H1 (cell line): Measurements from ENCODE around the gene CAMSAP1. TPM values are rescaled to one million over a fixed set of nuclear protein-coding genes. Genes with fewer than 3 reads are reported as not detected.

ENCODE experiments used
- CTCF ChIA-PET: fragments of 300-600 bp; sonication (Branson Sonifier 250); formaldehyde crosslinking; loops from one replicate; lab custom pipeline; 2021; ENCODE audit not compliant: partially characterized antibody; lab: Charles Lee
- POLR2A ChIA-PET: fragments of 300-600 bp; sonication (Branson Sonifier 250); formaldehyde crosslinking; loops from one replicate; lab custom pipeline; 2021; ENCODE audit warnings: inconsistent platforms; ENCODE audit not compliant: partially characterized antibody; lab: Charles Lee
- DNase-seq, 2 experiments: peaks; one replicate each; pipeline versions ENCODE4 v3.0.0 to v3.0.0-alpha.2; 2010 to 2022; ENCODE audit warnings: low spot score in 2 of 2, low read depth in 1 of 2, mixed read lengths in 1 of 2
- FAIRE-seq: peaks from 2 replicates; lab custom pipeline; 2011; peaks lifted over from hg19 to GRCh38; lab: Jason Lieb, UNC
- H2AFZ ChIP-seq: 2 replicates; pipeline ENCODE4 v1.8.1; 2012; ENCODE audit warnings: low read length, inconsistent platforms
- H2AK5ac ChIP-seq: 2 replicates; pipeline ENCODE4 v1.6.1; 2013; ENCODE audit warnings: low read depth, low read length
- H2BK120ac ChIP-seq: replicated peaks from 2 replicates; pipeline ENCODE3; 2013; ENCODE audit warnings: low read depth, low read length, inconsistent platforms
- H2BK12ac ChIP-seq: 2 replicates; pipeline ENCODE4 v1.6.1; 2013; ENCODE audit warnings: low read depth, low read length
- H2BK15ac ChIP-seq: 2 replicates; pipeline ENCODE4 v1.6.1; 2013; ENCODE audit warnings: low read length
- H2BK20ac ChIP-seq: 2 replicates; pipeline ENCODE4 v1.6.1; 2013; ENCODE audit warnings: low read length
- H2BK5ac ChIP-seq: 2 replicates; pipeline ENCODE4 v1.6.1; 2013; ENCODE audit warnings: low read depth, low read length
- H3K14ac ChIP-seq: 2 replicates; pipeline ENCODE4 v1.6.1; 2013; ENCODE audit warnings: inconsistent platforms; ENCODE audit not compliant: insufficient read length
- H3K18ac ChIP-seq: 2 replicates; pipeline ENCODE4 v1.6.1; 2013; ENCODE audit warnings: low read length; ENCODE audit errors: extremely low read depth
- H3K23ac ChIP-seq: 2 replicates; pipeline ENCODE4 v1.6.1; 2013; ENCODE audit warnings: inconsistent platforms; ENCODE audit not compliant: insufficient read length
- H3K23me2 ChIP-seq: 2 replicates; pipeline ENCODE4 v1.6.1; 2013; ENCODE audit warnings: low read depth, low read length
- H3K27ac ChIP-seq: 2 replicates; pipeline ENCODE4 v1.6.1; 2011; ENCODE audit warnings: low read depth, low read length, inconsistent platforms
- H3K27me3 ChIP-seq, 4 experiments: replicated peaks in 1 of 4; 1 replicate in 1 of 4; 2 replicates in 3 of 4; pipeline versions ENCODE4 v1.6.1 to v1.8.1; 2011 to 2013; ENCODE audit warnings: low read length in 3 of 4, mild to moderate bottlenecking in 3 of 4, inconsistent platforms in 2 of 4, mixed read lengths in 2 of 4, moderate library complexity in 1 of 4; ENCODE audit not compliant: control insufficient read depth in 3 of 4, insufficient read depth in 3 of 4; ENCODE audit errors: extremely low read depth in 1 of 4
- H3K36me3 ChIP-seq, 4 experiments: 2 replicates each; pipeline versions ENCODE4 v1.6.1 to v1.8.1; 2011 to 2013; ENCODE audit warnings: mild to moderate bottlenecking in 4 of 4, low read length in 3 of 4, moderate library complexity in 2 of 4, control low read depth in 1 of 4, inconsistent platforms in 1 of 4; ENCODE audit not compliant: insufficient read depth in 4 of 4, control insufficient read depth in 2 of 4
- H3K4ac ChIP-seq: replicated peaks from 2 replicates; pipeline ENCODE3; 2013; ENCODE audit warnings: low read length, low read depth, mixed read lengths, inconsistent platforms; ENCODE audit not compliant: insufficient read length
- H3K4me1 ChIP-seq, 4 experiments: replicated peaks in 1 of 4; 1 replicate in 1 of 4; 2 replicates in 3 of 4; pipeline versions ENCODE4 v1.6.1 to v1.8.1; 2011 to 2013; ENCODE audit warnings: low read length in 3 of 4, inconsistent platforms in 2 of 4, mixed read lengths in 1 of 4; ENCODE audit not compliant: insufficient read depth in 4 of 4, control insufficient read depth in 3 of 4
- H3K4me2 ChIP-seq, 2 experiments: 2 replicates each; pipeline versions ENCODE4 v1.6.1 to v1.8.1; 2011 to 2013; ENCODE audit warnings: low read depth in 2 of 2, low read length in 2 of 2, control low read depth in 1 of 2, inconsistent platforms in 1 of 2, mild to moderate bottlenecking in 1 of 2; ENCODE audit not compliant: insufficient read depth in 1 of 2
- H3K4me3 ChIP-seq, 4 experiments: fragments of 200-600, 300-600 bp in 1 of 4; sonication (generic), shearing (Covaris generic), sonication (Bioruptor Twin) in 1 of 4; 2 replicates each; pipeline versions ENCODE4 v1.5.1 to v1.8.1; 2011 to 2016; ENCODE audit warnings: low read length in 4 of 4, low read depth in 3 of 4, control low read depth in 2 of 4, inconsistent platforms in 2 of 4, mild to moderate bottlenecking in 2 of 4, mixed read lengths in 1 of 4, moderate library complexity in 1 of 4; ENCODE audit not compliant: insufficient read depth in 2 of 4; ENCODE audit errors: extremely low read depth in 1 of 4
- H3K56ac ChIP-seq: replicated peaks from 2 replicates; pipeline ENCODE3; 2013; ENCODE audit warnings: low read depth, mild to moderate bottlenecking, mixed read lengths, low read length, inconsistent platforms; ENCODE audit not compliant: insufficient read length
- H3K79me1 ChIP-seq: 2 replicates; pipeline ENCODE4 v1.6.1; 2013; ENCODE audit warnings: low read depth, low read length, control low read depth
- H3K79me2 ChIP-seq, 2 experiments: 2 replicates each; pipeline versions ENCODE4 v1.6.1 to v1.8.1; 2012 to 2013; ENCODE audit warnings: low read length in 2 of 2, mild to moderate bottlenecking in 2 of 2, inconsistent platforms in 1 of 2; ENCODE audit not compliant: insufficient read depth in 2 of 2, control insufficient read depth in 1 of 2
- H3K9ac ChIP-seq, 4 experiments: replicated peaks in 1 of 4; 1 replicate in 1 of 4; 2 replicates in 3 of 4; pipeline versions ENCODE4 v1.6.1 to v1.8.1; 2011 to 2013; ENCODE audit warnings: low read depth in 3 of 4, low read length in 3 of 4, control low read depth in 2 of 4, mild to moderate bottlenecking in 2 of 4, moderate library complexity in 2 of 4, inconsistent platforms in 1 of 4; ENCODE audit errors: extremely low read depth in 1 of 4
- H3K9me3 ChIP-seq, 2 experiments: 2 replicates each; pipeline versions ENCODE4 v1.6.1 to v1.8.1; 2012 to 2013; ENCODE audit warnings: mild to moderate bottlenecking in 2 of 2, moderate library complexity in 2 of 2, control low read depth in 1 of 2, inconsistent platforms in 1 of 2, low read depth in 1 of 2, low read length in 1 of 2, mixed read lengths in 1 of 2; ENCODE audit not compliant: insufficient read depth in 2 of 2
- H4K20me1 ChIP-seq, 2 experiments: replicated peaks in 1 of 2; 2 replicates each; pipeline versions ENCODE3 to v1.8.1; 2011 to 2013; ENCODE audit warnings: inconsistent platforms in 2 of 2, low read length in 2 of 2, mild to moderate bottlenecking in 1 of 2; ENCODE audit not compliant: insufficient read depth in 2 of 2, control insufficient read depth in 1 of 2
- H4K5ac ChIP-seq: 2 replicates; pipeline ENCODE4 v1.6.1; 2013; ENCODE audit warnings: low read length, low read depth, mixed read lengths, inconsistent platforms; ENCODE audit not compliant: insufficient read length
- H4K8ac ChIP-seq: 2 replicates; pipeline ENCODE4 v1.8.0; 2013; ENCODE audit warnings: mild to moderate bottlenecking, moderate library complexity, low read length, inconsistent platforms; ENCODE audit not compliant: insufficient read depth; ENCODE audit errors: extremely low read depth
- H4K91ac ChIP-seq: replicated peaks from 2 replicates; pipeline ENCODE3; 2013; ENCODE audit warnings: low read length, mixed read lengths, inconsistent platforms; ENCODE audit not compliant: insufficient read length
- HDAC2 ChIP-seq, 2 experiments: fragments of 300-600 bp in 1 of 2; sonication (generic) in 1 of 2; IDR thresholded peaks; 2 replicates each; pipeline ENCODE4 v1.6.1; 2011 to 2012; ENCODE audit warnings: low read depth in 2 of 2, low read length in 2 of 2, mild to moderate bottlenecking in 2 of 2, moderate library complexity in 2 of 2, borderline replicate concordance in 1 of 2, inconsistent platforms in 1 of 2
- JUN ChIP-seq: IDR thresholded peaks from 2 replicates; pipeline ENCODE4 v1.6.1; 2011; ENCODE audit warnings: low read depth, mild to moderate bottlenecking, improper control_type of control experiment, low read length
- WGBS, 2 experiments: shearing (Covaris generic) in 1 of 2; methylation state at CpG; one replicate each; pipeline versions ENCODE4 v1.1.6 to v1.1.7; 2013 to 2015; ENCODE audit warnings: low lambda C conversion rate in 2 of 2, mixed read lengths in 2 of 2, inconsistent platforms in 1 of 2, low coverage in 1 of 2, missing lambda C conversion rate in 1 of 2; ENCODE audit not compliant: insufficient replicate concordance in 2 of 2, insufficient coverage in 1 of 2, insufficient read length in 1 of 2; ENCODE audit errors: extremely low coverage in 1 of 2, missing lambda C conversion rate in 1 of 2; 5-methylcytosine and 5-hydroxymethylcytosine counted together
- polyA plus RNA-seq, 7 experiments: library from polyadenylated mRNA; depleted of rRNA in 3 of 7; stranded (reverse) in 5 of 7; unstranded in 2 of 7; fragments of >200 nt in 5 of 7; fragments of 200-250 nt in 2 of 7; gene quantifications; 1 replicate in 5 of 7; 2 replicates in 1 of 7; 4 replicates in 1 of 7; pipeline versions ENCODE4 v1.2.1 to v1.2.3, GENCODE V29; 2011 to 2013; ENCODE audit warnings: missing spikeins in 2 of 7, mixed read lengths in 2 of 7
- total RNA-seq: library from RNA; stranded (reverse); fragmentation: NEBNext Ultra II Directional; extraction: Animal tissue kit (Norgen Biotek cat#: 25700); gene quantifications from 2 replicates; pipeline ENCODE4 v1.2.1, GENCODE V29; 2021

The CAMSAP1 gene
- total and polyA plus RNA-seq, 2 of the 8 experiments (the other 6 are each of a cell fraction or from before 2014, with no cell fraction given): 13.4 to 44.0 TPM

- H2BK12ac ChIP-seq: no peak overlapping the region
- no peak overlapping the region for H2BK120ac ChIP-seq
- 91% methylated on average over 33 of the region's 36 CpGs; no CpG with 5 or more reads in 1 of the 2 experiments for WGBS, 2 experiments
- H3K56ac ChIP-seq: no peak overlapping the region
- H3K14ac ChIP-seq: no peak overlapping the region
- H2AFZ ChIP-seq: no peak overlapping the region
- DNase-seq (no peak), FAIRE-seq (no peak)
- no peak overlapping the region for H4K91ac ChIP-seq
- H3K23me2 ChIP-seq: no peaks in the 10 kb centered on the region
- H2AK5ac ChIP-seq: no peak overlapping the region
- H3K4me3 ChIP-seq: no peak overlapping the region
- H3K79me1 ChIP-seq: 0 out of 2 replicates have a peak, but pooled peaks cover 2% of the 10 kb centered on the region
- H4K8ac ChIP-seq: peak overlapping the region; percentile 46; the same call in 1 of the 2 replicates
- CTCF ChIA-PET: interaction anchor here (0.7 to 2.6 kb wide), 7 partner anchors 10 to 272 kb away, joined by 3 to 9 read pairs (median 3); no protein-coding TSS in a partner anchor
- H3K18ac ChIP-seq: no peak overlapping the region
- H3K4me2 ChIP-seq: no peak overlapping the region
- no peak overlapping the region for H3K27ac ChIP-seq
- TF ChIP-seq JUN (no peak), HDAC2 (IDR thresholded peaks at IDR 0.05; ENCODE audit: borderline replicate concordance in 1 of 2, low read depth in 2 of 2, low read length in 2 of 2) (no peak)
- no peaks in the 10 kb centered on the region; a peak in 1 of 7 replicates for H3K4me1 ChIP-seq
- H3K4ac ChIP-seq: no peak overlapping the region
- no peaks in the 10 kb centered on the region for H3K9me3 ChIP-seq
- no peak overlapping the region for H2BK15ac ChIP-seq
- H2BK20ac ChIP-seq: no peak overlapping the region
- no peaks in the 10 kb centered on the region for H3K79me2 ChIP-seq
- POLR2A ChIA-PET: interaction anchor here (0.7 kb wide), 1 partner anchor 10 kb away, joined by 3 read pairs; no protein-coding TSS in a partner anchor
- no peak overlapping the region for H3K23ac ChIP-seq
- no peaks in the 10 kb centered on the region for H3K27me3 ChIP-seq
- H4K5ac ChIP-seq: no peak overlapping the region
- H3K9ac ChIP-seq: no peak overlapping the region
- peaks cover 3 to 12% of the 10 kb centered on the region in 2 experiments for H4K20me1 ChIP-seq
- H3K36me3 ChIP-seq: peaks cover 9 to 41% (median 28%) of the 10 kb centered on the region in 4 experiments; a peak in 6 of 8 replicates
- no peak overlapping the region for H2BK5ac ChIP-seq
Measured at GRCh38 chr9:135944444-135945252, 37.3 kb upstream of the CAMSAP1 start.
